OCI-LY7 (cell line): ENCODE data around the gene HSPBAP1. TPM values are rescaled to one million over a fixed set of nuclear protein-coding genes. Genes with fewer than 3 reads are reported as not detected.
"Not testable (repeated sequence)": the region's sequence is repeated elsewhere in the genome, so short reads cannot be mapped to it uniquely, and the experiment has no call there.

Experiments
- BruUV-seq: library from RNA; stranded (reverse); fragments of 400-500 nt; replicated peaks from 2 replicates; lab custom pipeline; 2021; lab: Mats Ljungman, UMichigan
- CTCF ChIA-PET: fragments of 300-600 bp; sonication (Branson Sonifier 250); formaldehyde crosslinking; loops from one replicate; lab custom pipeline; 2022; ENCODE audit warnings: antibody characterized with exemption; ENCODE audit not compliant: unreplicated experiment; lab: Charles Lee
- POLR2A ChIA-PET: fragments of 300-600 bp; sonication (Branson Sonifier 250); formaldehyde crosslinking; loops from one replicate; lab custom pipeline; 2022; ENCODE audit warnings: antibody characterized with exemption; lab: Charles Lee
- DNase-seq: peaks from one replicate; pipeline ENCODE4 v3.0.0-alpha.2; 2015; ENCODE audit warnings: low spot score
- H2AFZ ChIP-seq: fragments of 200-600 bp; sonication (generic), shearing (Covaris generic); 2 replicates; pipeline ENCODE4 v1.6.1; 2014; ENCODE audit warnings: mild to moderate bottlenecking, antibody characterized with exemption, low read length, moderate library complexity
- H3K27ac ChIP-seq: fragments of 200-600 bp; sonication (generic); 2 replicates; pipeline ENCODE4 v1.5.1; 2014; ENCODE audit warnings: mixed run types, low read depth, mild to moderate bottlenecking, moderate library complexity, low read length, inconsistent platforms; ENCODE audit not compliant: poor library complexity, severe bottlenecking
- H3K36me3 ChIP-seq: fragments of 200-600 bp; sonication (generic); 2 replicates; pipeline ENCODE4 v1.6.1; 2014; ENCODE audit warnings: mild to moderate bottlenecking, antibody characterized with exemption, low read length, moderate library complexity, mixed read lengths; ENCODE audit not compliant: insufficient read depth
- H3K4me1 ChIP-seq: fragments of 200-600 bp; sonication (generic); 2 replicates; pipeline ENCODE4 v1.5.1; 2014; ENCODE audit warnings: mild to moderate bottlenecking, low read length; ENCODE audit not compliant: insufficient read depth, poor library complexity, severe bottlenecking
- H3K4me2 ChIP-seq: fragments of 200-600 bp; sonication (generic); 2 replicates; pipeline ENCODE4 v1.6.1; 2014; ENCODE audit warnings: mild to moderate bottlenecking, low read length
- H3K4me3 ChIP-seq: fragments of 200-600 bp; sonication (generic); 2 replicates; pipeline ENCODE4 v1.5.1; 2014; ENCODE audit warnings: mild to moderate bottlenecking, low read depth, low read length; ENCODE audit not compliant: poor library complexity, severe bottlenecking
- H3K79me2 ChIP-seq: fragments of 200-600 bp; sonication (generic); 2 replicates; pipeline ENCODE4 v1.6.1; 2016; ENCODE audit warnings: low read depth, mild to moderate bottlenecking, low read length, moderate library complexity, mixed read lengths; ENCODE audit not compliant: insufficient read depth
- H3K9me2 ChIP-seq: fragments of 200-600 bp; sonication (generic); 2 replicates; pipeline ENCODE4 v1.6.1; 2016; ENCODE audit warnings: mild to moderate bottlenecking, low read length, mixed read lengths; ENCODE audit not compliant: insufficient read depth
- H3K9me3 ChIP-seq: fragments of 200-600 bp; sonication (generic); 2 replicates; pipeline ENCODE4 v1.6.1; 2014; ENCODE audit warnings: mild to moderate bottlenecking, mixed run types, low read length, mixed read lengths
- H4K20me1 ChIP-seq: fragments of 200-600 bp; sonication (generic); 2 replicates; pipeline ENCODE4 v1.6.1; 2014; ENCODE audit warnings: mild to moderate bottlenecking, antibody characterized with exemption, low read length, moderate library complexity, mixed read lengths; ENCODE audit not compliant: insufficient read depth
- EZH2phosphoT487 ChIP-seq: fragments of 200-600 bp; sonication (generic); IDR thresholded peaks from 2 replicates; pipeline ENCODE4 v1.6.1; 2018; ENCODE audit warnings: low read depth, borderline replicate concordance, mild to moderate bottlenecking, mixed run types, antibody characterized with exemption, low read length, moderate library complexity, mixed read lengths
- intact Hi-C: fragments of 100-400 bp; cut with micrococcal nuclease; formaldehyde crosslinking; loops from one replicate; pipeline ENCODE4 v1.10.0; 2022; ENCODE audit not compliant: unreplicated experiment
- total RNA-seq, 2 experiments: library from RNA; depleted of rRNA in 1 of 2; stranded (reverse); fragments of >200 nt in 1 of 2; shearing (Covaris generic) in 1 of 2; gene quantifications; 2 replicates each; pipeline ENCODE4 v1.2.3, GENCODE V29; 2014 to 2022
- TF ChIP-seq, protein P1 (sequence below): fragments of 200-600 bp; sonication (generic); conservative IDR thresholded peaks from 2 replicates; pipeline ENCODE4 v1.5.1; 2014; ENCODE audit warnings: mild to moderate bottlenecking, antibody characterized with exemption, low read length, moderate library complexity, mixed read lengths

The HSPBAP1 gene
- total RNA-seq, 2 experiments from 2014 or later = 11.9 to 18.6 TPM

GRCh38 chr3:122716667-122717066 lies 77.0 kb downstream of the HSPBAP1 start:
- Histone ChIP-seq H3K79me2 (no peaks in the 10 kb centered on the region), H3K4me2 (no peak overlapping the region), H3K36me3 (no peaks in the 10 kb centered on the region), H3K4me3 (no peak overlapping the region), H2AFZ (no peak overlapping the region), H4K20me1 (no peaks in the 10 kb centered on the region), H3K4me1 (no peaks in the 10 kb centered on the region), H3K9me2 (no peaks in the 10 kb centered on the region), H3K27ac (no peak overlapping the region), H3K9me3 (no peaks in the 10 kb centered on the region)
- intact Hi-C loops = no loop called here
- TF ChIP-seq EZH2phosphoT487 = no peak
- TF ChIP-seq, protein P1, sequence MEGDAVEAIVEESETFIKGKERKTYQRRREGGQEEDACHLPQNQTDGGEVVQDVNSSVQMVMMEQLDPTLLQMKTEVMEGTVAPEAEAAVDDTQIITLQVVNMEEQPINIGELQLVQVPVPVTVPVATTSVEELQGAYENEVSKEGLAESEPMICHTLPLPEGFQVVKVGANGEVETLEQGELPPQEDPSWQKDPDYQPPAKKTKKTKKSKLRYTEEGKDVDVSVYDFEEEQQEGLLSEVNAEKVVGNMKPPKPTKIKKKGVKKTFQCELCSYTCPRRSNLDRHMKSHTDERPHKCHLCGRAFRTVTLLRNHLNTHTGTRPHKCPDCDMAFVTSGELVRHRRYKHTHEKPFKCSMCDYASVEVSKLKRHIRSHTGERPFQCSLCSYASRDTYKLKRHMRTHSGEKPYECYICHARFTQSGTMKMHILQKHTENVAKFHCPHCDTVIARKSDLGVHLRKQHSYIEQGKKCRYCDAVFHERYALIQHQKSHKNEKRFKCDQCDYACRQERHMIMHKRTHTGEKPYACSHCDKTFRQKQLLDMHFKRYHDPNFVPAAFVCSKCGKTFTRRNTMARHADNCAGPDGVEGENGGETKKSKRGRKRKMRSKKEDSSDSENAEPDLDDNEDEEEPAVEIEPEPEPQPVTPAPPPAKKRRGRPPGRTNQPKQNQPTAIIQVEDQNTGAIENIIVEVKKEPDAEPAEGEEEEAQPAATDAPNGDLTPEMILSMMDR = no peak
- ChIA-PET POLR2A (no interaction called here), CTCF (no interaction called here)
- BruUV-seq = no TSS peak
- DNase-seq = no peak

DNA sequence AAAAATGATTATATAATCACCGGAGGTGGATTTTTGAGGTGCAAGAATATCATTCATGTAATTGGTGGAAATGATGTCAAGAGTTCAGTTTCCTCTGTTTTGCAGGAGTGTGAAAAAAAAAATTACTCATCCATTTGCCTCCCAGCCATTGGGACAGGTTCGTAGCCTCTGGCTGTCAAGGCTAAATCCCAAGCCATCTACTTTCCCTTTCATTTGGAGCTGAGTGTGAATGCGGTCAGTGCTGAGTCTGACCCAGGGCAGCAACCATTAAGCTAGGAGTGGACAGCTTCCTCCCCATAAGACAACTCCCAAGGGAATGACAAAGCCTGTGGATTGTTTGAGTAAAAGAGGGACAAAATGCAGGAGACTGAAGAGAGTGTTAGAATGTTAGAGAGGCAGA lies 79.4 kb downstream of the HSPBAP1 start:
- Histone ChIP-seq H3K79me2 (no peaks in the 10 kb centered on the region), H4K20me1 (no peaks in the 10 kb centered on the region), H3K27ac (no peak overlapping the region), H3K4me2 (no peak overlapping the region), H3K4me3 (no peak overlapping the region), H3K9me2 (no peaks in the 10 kb centered on the region), H3K36me3 (no peaks in the 10 kb centered on the region), H2AFZ (no peak overlapping the region), H3K9me3 (no peaks in the 10 kb centered on the region), H3K4me1 (no peaks in the 10 kb centered on the region)
- intact Hi-C loops = no loop called here
- no peak for DNase-seq
- ChIA-PET POLR2A (no interaction called here), CTCF (no interaction called here)
- no TSS peak for BruUV-seq
- TF ChIP-seq, protein P1 = no peak
- no peak for TF ChIP-seq EZH2phosphoT487

DNA sequence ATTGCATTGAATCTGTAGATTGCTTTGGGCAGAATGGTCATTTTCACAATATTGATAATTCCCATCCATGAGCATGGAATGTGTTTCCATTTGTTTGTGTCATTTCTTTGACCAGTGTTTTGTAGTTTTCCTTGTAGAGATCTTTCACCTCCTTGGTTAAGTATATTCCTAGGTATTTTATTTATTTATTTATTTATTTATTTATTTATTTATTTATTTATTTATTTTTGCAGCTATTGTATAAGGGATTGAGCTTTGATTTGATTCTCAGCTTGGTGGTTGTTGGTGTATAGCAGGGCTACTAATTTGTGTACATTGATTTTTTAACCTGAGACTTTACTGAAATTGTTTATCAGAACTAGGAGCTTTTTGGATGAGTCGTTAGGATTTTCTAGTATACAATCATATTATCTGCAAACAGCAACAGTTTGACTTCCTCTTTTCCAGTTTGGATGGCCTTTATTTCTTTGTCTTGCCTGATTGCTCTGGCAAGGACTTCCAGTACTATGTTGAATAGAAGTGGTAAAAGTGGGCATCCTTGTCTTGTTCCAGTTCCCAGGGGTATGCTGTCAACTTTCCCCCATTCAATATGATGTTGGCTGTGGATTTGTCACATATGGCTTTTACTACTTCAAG lies 82.9 kb downstream of the HSPBAP1 start:
- H3K4me1 ChIP-seq, CTCF ChIA-PET, H3K4me3 ChIP-seq, H3K9me3 ChIP-seq, H3K4me2 ChIP-seq, intact Hi-C loops, H3K36me3 ChIP-seq, H3K9me2 ChIP-seq, BruUV-seq, H2AFZ ChIP-seq, H3K79me2 ChIP-seq, H3K27ac ChIP-seq, DNase-seq, H4K20me1 ChIP-seq: not testable (repeated sequence)
- POLR2A ChIA-PET = interaction anchor here (0.7 kb wide), 1 partner anchor 366 kb away, joined by 3 read pairs; no protein-coding TSS in a partner anchor
